GM18873 (cell line): Measurements from ENCODE around the gene C14orf180.

ENCODE experiments used
- ATAC-seq: cut with Tn5 transposase; IDR thresholded peaks from one replicate; pipeline ENCODE4 v1.9.1; 2021; ENCODE audit warnings: mild to moderate bottlenecking, moderate library complexity, moderate number of reproducible peaks; ENCODE audit not compliant: unreplicated experiment, low FRiP score

C14orf180 gene

GRCh38 chr14:104591031-104591430, 11.5 kb downstream of the C14orf180 start:
- no peak for ATAC-seq

DNA sequence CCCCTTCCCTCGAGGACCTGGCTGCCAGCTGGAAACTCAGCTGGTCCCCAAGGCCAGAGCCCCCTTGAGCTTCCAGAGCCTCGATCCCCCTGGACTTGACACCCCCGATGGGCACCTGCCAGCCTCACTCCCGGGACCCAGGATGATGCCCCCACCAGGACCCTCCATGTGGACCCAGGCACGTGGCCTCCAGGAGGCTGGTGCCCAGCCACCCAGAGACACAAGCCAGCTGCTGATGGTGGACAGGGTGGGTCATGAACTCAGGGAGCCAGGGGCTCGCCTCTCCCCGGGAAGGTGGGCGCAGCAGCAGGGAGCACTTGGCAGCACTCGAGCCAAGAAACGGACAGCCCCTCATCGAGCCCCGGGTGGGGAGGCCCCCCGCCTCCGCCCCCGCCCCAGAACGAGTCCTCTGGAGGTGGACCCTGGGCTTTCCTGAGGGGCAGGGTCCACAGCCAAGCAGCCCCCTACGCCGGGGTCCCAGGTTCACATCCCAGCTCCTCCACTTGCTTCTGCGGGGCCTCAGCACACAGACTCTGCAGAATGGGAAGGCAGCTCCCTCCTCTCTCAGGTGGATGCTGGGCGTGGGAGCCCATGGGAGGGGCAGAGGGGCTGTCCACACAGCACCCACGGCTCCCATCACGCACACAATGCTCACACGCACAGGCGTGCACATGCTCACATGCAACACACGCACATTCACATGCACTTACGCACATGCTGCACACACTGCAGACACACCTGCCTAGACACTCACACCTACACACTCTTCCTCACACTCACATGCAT, 12.1 kb downstream of the C14orf180 start:
- ATAC-seq, result no peak

DNA sequence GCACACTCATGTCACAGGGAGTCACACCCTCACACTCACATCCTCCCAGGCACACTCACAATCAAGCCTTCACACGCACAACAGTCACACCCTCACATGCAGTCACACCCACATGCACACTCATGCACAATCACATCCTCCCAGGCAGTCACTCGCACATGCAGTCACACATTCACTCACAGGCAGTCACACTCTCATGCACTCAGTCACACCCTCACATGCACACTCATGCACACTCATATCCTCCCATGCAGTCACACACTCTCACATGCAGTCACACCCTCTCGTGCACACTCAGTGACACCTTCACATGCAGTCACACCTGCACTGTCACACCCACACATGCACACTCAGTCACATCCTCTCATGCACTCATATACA, 12.7 kb downstream of the C14orf180 start:
- ATAC-seq, result no peak

GRCh38 chr14:104592785-104593184, 13.2 kb downstream of the C14orf180 start:
- no peak for ATAC-seq

DNA sequence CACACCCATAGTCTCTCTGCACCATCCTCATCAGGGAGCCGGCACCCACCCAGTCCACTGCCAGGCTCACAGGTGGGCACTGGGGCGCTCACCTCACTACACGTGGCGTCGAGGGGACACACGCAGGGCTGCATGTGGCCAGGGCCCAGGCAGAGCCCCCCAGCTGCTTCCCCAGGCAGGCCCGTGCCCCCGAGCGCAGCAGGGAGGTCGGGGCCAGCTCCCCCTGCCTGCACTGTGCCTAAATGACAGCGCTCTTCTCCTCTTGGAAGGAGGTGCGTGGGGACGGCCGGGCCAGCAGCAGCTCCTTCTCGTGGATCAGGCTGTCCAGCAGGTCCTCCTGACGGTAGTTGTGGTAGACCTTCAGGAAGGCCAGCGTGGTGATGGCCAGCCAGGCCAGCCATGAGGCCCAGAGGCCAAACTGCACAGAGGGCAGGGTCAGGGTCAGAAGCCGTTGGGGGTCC, 13.7 kb downstream of the C14orf180 start:
- ATAC-seq, result no peak

GRCh38 chr14:104593710-104594136, 14.2 kb downstream of the C14orf180 start:
- ATAC-seq, result no peak

GRCh38 chr14:104594310-104595046, 14.9 kb downstream of the C14orf180 start:
- no peak for ATAC-seq

DNA sequence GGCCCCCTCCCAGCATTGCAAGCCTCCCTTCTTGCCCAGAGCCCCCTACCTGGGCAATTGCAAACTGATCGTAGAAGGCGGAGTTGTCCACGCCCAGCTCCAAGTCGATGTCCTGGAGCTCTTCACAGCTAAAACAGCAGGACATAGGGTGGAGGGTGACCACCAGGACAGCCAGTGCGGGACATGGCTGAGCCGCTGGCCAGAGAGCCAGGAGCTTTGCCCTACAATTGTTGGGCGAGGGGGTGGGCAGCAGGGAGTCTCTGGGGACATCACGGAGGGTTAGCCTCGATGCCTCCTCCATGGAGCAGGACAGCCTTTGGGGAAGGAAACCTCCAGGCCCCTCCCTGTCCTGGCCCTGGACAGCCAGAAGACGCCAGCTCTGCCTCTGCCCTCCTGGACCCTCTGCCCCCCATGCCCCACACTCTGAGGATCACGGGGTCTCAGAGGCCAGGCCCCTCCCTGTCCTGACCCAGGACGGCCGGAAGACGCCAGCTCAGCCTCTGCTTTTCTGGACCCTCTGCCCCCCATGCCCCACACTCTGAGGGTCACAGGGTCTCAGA, 15.6 kb downstream of the C14orf180 start:
- ATAC-seq, result no peak

DNA sequence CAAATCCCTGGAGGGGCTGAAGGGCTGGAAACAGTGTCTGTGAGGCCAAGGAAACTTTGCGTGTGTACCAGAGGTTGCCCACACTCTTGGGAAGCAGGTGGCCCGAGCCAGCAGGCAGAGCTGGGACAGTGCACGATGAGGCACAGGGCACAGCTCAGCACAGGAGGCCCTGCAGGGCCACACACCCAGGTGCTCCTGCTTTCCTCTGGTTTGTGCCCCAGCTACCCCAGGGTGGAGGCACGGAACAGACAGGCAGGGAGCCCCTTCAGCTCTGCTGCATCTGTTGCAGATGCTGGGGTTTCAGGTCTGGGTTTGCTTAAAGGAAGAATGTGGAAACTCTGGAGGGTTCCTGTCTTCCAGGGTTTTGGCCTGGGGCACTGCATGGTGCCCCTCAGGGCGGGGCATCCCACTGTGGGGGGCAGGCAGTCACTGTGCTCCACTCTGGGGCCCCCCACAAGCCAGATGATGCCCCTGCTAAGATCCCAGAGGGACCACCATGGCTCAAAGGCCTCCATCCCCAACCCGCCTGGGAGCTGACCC, 16.4 kb downstream of the C14orf180 start:
- no peak for ATAC-seq

- ATAC-seq, result no peak
Measured at GRCh38 chr14:104596451-104596918, 16.9 kb downstream of the C14orf180 start.

GRCh38 chr14:104596927-104597351, 17.4 kb downstream of the C14orf180 start:
- no peak for ATAC-seq

- ATAC-seq, result no peak
Measured at GRCh38 chr14:104597576-104597975, 18.0 kb downstream of the C14orf180 start.

DNA sequence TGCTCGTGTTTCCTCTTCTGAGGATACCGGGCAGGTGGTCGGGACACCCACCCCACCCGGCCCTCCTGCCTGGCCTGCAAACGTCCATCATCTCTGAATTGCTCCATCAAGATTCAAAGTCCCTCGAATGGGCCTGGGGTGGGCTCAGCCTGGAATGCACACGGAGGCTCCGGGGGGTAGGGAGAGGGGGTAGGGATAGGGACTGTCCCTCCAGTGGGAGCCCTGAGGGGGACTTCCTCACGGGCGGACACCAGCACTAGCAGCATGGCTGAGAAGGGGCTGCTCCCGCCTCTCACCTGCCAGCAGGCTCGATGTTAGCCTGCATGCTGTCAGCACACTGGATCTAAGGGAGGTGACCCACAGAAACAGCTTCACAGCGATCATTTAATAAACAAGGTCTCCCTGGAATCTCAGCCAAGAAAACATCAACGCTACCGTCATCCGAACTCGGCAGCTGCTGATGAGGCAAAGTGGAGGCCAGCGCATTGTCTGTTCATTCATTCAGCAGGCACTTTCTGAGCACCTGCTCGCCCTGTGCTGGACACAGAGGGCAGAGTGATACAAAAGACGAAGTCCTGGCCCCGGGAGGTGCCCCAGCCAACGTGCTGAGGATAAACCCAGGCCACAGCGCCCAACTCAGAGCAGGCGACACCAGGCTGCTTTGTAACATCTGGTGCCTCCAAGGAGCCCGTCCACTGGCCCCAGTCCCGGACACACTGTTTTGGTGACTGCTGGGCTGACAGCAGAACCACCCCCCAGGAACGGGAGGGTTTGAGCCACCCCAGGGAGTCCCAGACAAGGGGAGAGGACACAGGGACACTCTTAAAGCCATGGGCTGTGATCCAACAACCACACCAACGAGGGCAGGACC, 18.7 kb downstream of the C14orf180 start:
- no peak for ATAC-seq

DNA sequence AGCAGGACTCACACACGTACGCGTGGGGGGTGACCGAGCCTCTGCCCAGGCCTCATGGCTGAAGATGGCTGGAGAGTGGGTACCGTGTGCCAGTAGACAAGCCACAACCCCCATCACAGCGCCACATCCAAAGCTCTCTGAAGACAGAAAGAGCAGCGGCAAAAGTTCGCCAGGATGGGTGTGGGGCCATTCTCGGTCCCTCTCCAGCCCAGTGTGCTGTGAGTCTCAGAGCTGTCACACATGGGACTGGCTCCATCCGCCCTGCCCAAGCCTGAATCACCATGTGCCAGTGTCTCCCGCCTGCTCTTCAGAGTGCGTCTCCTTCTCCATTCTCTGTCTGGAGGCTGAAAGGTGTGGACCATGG, 19.3 kb downstream of the C14orf180 start:
- no peak for ATAC-seq

DNA sequence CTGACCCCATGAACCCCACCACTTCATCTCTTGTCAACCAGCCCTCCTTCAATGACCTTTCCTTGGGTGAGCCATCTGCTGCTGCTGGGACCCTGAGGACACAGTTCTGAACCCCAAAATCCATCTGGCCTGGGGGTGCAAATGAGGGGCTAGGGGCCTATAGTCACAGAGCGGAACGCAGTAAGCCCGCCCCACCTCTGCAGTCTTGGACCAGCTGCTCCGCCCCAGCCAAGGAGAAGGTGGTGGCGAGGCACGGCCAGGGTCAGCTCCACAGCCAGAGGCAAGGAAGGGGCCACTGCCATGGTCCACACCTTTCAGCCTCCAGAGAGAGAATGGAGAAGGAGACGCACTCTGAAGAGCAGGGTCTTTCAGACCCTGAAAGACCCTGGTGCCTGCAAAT, 19.9 kb downstream of the C14orf180 start:
- ATAC-seq, result no peak

DNA sequence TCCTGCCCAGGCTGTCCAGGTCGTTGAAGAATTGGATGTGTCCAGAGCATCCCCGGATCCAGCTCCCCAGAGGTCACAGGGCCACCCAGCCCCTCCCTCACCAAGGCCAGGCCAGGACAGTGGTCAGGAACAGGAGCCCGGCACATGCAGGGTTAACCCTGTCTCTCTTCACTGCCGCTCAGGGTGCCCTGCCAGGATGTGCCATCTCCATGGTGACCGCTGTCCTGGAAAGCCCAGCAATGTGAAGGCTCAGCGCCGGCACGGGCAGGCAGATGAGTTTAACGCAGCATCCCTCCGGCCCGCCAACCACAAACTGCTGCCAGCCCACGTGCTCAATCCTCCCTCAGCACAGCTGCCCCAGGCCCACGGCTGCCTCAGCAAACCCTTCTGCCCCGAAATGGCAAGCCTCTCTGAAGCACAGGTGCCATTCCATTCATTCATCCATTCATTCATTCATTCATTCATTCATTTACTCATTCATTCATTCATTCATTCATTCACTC, 20.6 kb downstream of the C14orf180 start:
- no peak for ATAC-seq

GRCh38 chr14:104600805-104601204, 21.2 kb downstream of the C14orf180 start:
- no peak for ATAC-seq

- no peak for ATAC-seq
Measured at GRCh38 chr14:104601786-104602185, 22.2 kb downstream of the C14orf180 start.

- ATAC-seq, result no peak
Measured at GRCh38 chr14:104602315-104602932, 22.9 kb downstream of the C14orf180 start.

DNA sequence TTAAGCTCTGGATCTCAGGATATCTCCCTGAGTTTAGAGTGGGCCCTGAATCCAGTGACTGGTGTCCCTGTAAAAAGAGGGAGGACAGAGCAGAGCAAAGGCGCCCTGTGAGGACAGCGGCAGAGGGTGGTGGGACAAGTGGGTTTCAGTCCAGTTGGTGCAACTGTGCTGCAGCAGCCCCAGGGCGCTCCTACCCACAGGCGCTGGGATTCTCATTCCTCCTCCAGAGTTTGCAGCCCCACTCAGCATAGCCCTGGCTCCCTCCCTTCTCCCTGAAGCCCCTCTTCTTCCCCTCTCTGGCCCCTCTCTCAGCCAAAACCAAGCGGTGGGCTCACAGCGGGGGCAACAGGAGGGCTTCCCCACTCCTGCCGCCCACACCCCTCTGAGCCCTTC, 23.4 kb downstream of the C14orf180 start:
- ATAC-seq, result no peak
